ENCODE results near the gene DLGAP1. TPM values are rescaled to one million over a fixed set of nuclear protein-coding genes. Genes with fewer than 3 reads are reported as not detected.

The DLGAP1 gene
- total and polyA plus RNA-seq, 2 of the 13 experiments (the other 11 are each of a cell fraction or from before 2014, with no cell fraction given): 0.01 TPM; not detected in 1

GRCh38 chr18:4074647-4075046 lies 380.5 kb downstream of the DLGAP1 start:
- no peak overlapping the region for H2AFZ ChIP-seq (ENCODE audit: low read length)
- no peak overlapping the region for H3K4me3 ChIP-seq (replicated peaks in 1 of 3; ENCODE audit: insufficient read depth in 1 of 3, low read depth in 2 of 3, low read length in 3 of 3)
- H3K9me3 ChIP-seq (ENCODE audit: low read length): no peaks in the 10 kb centered on the region
- no peaks in the 10 kb centered on the region for H3K4me1 ChIP-seq (ENCODE audit: insufficient read depth, low read length)
- BruUV-seq (replicated peaks): no TSS peak
- no peaks in the 10 kb centered on the region for H3K79me2 ChIP-seq (ENCODE audit: insufficient read depth, low read length)
- WGBS (ENCODE audit: low lambda C conversion rate): 14% methylated on average over 3 of the region's 3 CpGs
- in situ Hi-C loops (cut with HindIII; ENCODE audit: extremely low pct_ligation_motif_present, low pct_unique_long_range_greater_than_20kb): no loop called here
- H4K20me1 ChIP-seq (ENCODE audit: insufficient read depth, low read length): no peaks in the 10 kb centered on the region
- no peaks in the 10 kb centered on the region for H3K27me3 ChIP-seq (ENCODE audit: control insufficient read depth in 1 of 2, insufficient read depth in 2 of 2, low read length in 2 of 2)
- DNase-seq (ENCODE audit: low spot score): no peak
- no peak for ATAC-seq
- POLR2A ChIA-PET: no interaction called here
- no peak overlapping the region for H3K9ac ChIP-seq (ENCODE audit: insufficient read depth, low read depth, low read length)
- H3K36me3 ChIP-seq (replicated peaks in 1 of 2; ENCODE audit: control insufficient read depth in 1 of 2, insufficient read depth in 2 of 2, low read length in 2 of 2): no peaks in the 10 kb centered on the region
- no peak overlapping the region for H3K27ac ChIP-seq (ENCODE audit: extremely low read length, insufficient read depth, low read length)
- no peak for TF ChIP-seq FOXA1 (IDR thresholded peaks at IDR 0.05)
- no peak for TF ChIP-seq FOXA1 (CRISPR knock-in tag; IDR thresholded peaks at IDR 0.05)
- no peak for TF ChIP-seq ZMYM2 (CRISPR knock-in tag; IDR thresholded peaks at IDR 0.05)
- H3K4me2 ChIP-seq (ENCODE audit: low read depth, low read length): no peak overlapping the region
- CTCF ChIA-PET (ENCODE audit: low intra/inter-chr PET ratio, low total read pairs): no interaction called here
- no peak for FAIRE-seq
- intact Hi-C loops (cut with micrococcal nuclease; ENCODE audit: unreplicated experiment): no loop called here

- no peaks in the 10 kb centered on the region for H3K4me1 ChIP-seq (ENCODE audit: insufficient read depth, low read length)
- H3K4me3 ChIP-seq (replicated peaks in 1 of 3; ENCODE audit: insufficient read depth in 1 of 3, low read depth in 2 of 3, low read length in 3 of 3): no peak overlapping the region
- DNase-seq (ENCODE audit: low spot score): no peak
- H3K79me2 ChIP-seq (ENCODE audit: insufficient read depth, low read length): no peaks in the 10 kb centered on the region
- in situ Hi-C loops (cut with HindIII; ENCODE audit: extremely low pct_ligation_motif_present, low pct_unique_long_range_greater_than_20kb): no loop called here
- H3K4me2 ChIP-seq (ENCODE audit: low read depth, low read length): no peak overlapping the region
- ATAC-seq: no peak
- no peak for FAIRE-seq
- WGBS (ENCODE audit: low lambda C conversion rate): 2% methylated on average over 6 of the region's 6 CpGs
- no peak overlapping the region for H3K27ac ChIP-seq (ENCODE audit: extremely low read length, insufficient read depth, low read length)
- intact Hi-C loops (cut with micrococcal nuclease; ENCODE audit: unreplicated experiment): loop anchor here (2.0 kb wide), 1 partner anchor 788 kb away; no protein-coding TSS in a partner anchor
- no TSS peak for BruUV-seq (replicated peaks)
- H2AFZ ChIP-seq (ENCODE audit: low read length): no peak overlapping the region
- H3K9me3 ChIP-seq (ENCODE audit: low read length): no peaks in the 10 kb centered on the region
- POLR2A ChIA-PET: no interaction called here
- H3K27me3 ChIP-seq (ENCODE audit: control insufficient read depth in 1 of 2, insufficient read depth in 2 of 2, low read length in 2 of 2): no peaks in the 10 kb centered on the region
- H3K36me3 ChIP-seq (replicated peaks in 1 of 2; ENCODE audit: control insufficient read depth in 1 of 2, insufficient read depth in 2 of 2, low read length in 2 of 2): no peaks in the 10 kb centered on the region
- H4K20me1 ChIP-seq (ENCODE audit: insufficient read depth, low read length): no peaks in the 10 kb centered on the region
- no peak overlapping the region for H3K9ac ChIP-seq (ENCODE audit: insufficient read depth, low read depth, low read length)
- CTCF ChIA-PET (ENCODE audit: low intra/inter-chr PET ratio, low total read pairs): interaction anchor here (1.4 kb wide), 1 partner anchor 788 kb away, joined by 6 read pairs; no protein-coding TSS in a partner anchor
- no peak for TF ChIP-seq HNF1A (IDR thresholded peaks at IDR 0.05; ENCODE audit: low read depth)
- no peak for TF ChIP-seq HNF1A (CRISPR knock-in tag; IDR thresholded peaks at IDR 0.05; ENCODE audit: borderline replicate concordance)
- TF ChIP-seq ZNF253 (CRISPR knock-in tag; IDR thresholded peaks at IDR 0.05; ENCODE audit: borderline replicate concordance): no peak
- TF ChIP-seq ZMAT3 (CRISPR knock-in tag; conservative IDR thresholded peaks at IDR 0.05): no peak
- no peak for TF ChIP-seq ZNF883 (CRISPR knock-in tag; IDR thresholded peaks at IDR 0.05; ENCODE audit: not compliant biosample characterization)
- no peak for TF ChIP-seq ZNF543 (CRISPR knock-in tag; IDR thresholded peaks at IDR 0.05)
- TF ChIP-seq MXD4 (CRISPR knock-in tag; IDR thresholded peaks at IDR 0.05): no peak
- no peak for TF ChIP-seq RARA (CRISPR knock-in tag; IDR thresholded peaks at IDR 0.05)
- TF ChIP-seq NFE2L2 (IDR thresholded peaks at IDR 0.05; ENCODE audit: low read length): no peak
- no peak for TF ChIP-seq SMAD3 (CRISPR knock-in tag; IDR thresholded peaks at IDR 0.05)
- TF ChIP-seq ZNF850 (CRISPR knock-in tag; conservative IDR thresholded peaks at IDR 0.05): no peak
- no peak for TF ChIP-seq MYC (CRISPR knock-in tag; IDR thresholded peaks at IDR 0.05; ENCODE audit: borderline replicate concordance)
- TF ChIP-seq ZMYM3 (CRISPR knock-in tag; IDR thresholded peaks at IDR 0.05): no peak
- TF ChIP-seq ZSCAN29 (CRISPR knock-in tag; conservative IDR thresholded peaks at IDR 0.05): no peak
- no peak for TF ChIP-seq ZNF468 (CRISPR knock-in tag; IDR thresholded peaks at IDR 0.05)
- no peak for TF ChIP-seq ZNF546 (CRISPR knock-in tag; conservative IDR thresholded peaks at IDR 0.05)
Observed at GRCh38 chr18:4069183-4069582, 385.9 kb downstream of the DLGAP1 start.

All from HepG2 (cell line).